Stimulated activated CD8-positive, alpha-beta memory T cell treated with anti-CD3 and anti-CD28 coated beads, Interleukin-15, amount 100 ng/mL, for 24 hours (primary cell): ENCODE measurements around the gene NEDD4.
"Not testable (repeated sequence)": the region's sequence is repeated elsewhere in the genome, so short reads cannot be mapped to it uniquely, and the experiment has no call there.

Experiments used
- DNase-seq: peaks from one replicate; pipeline ENCODE4 v3.0.0-alpha.2; 2020; ENCODE audit warnings: low read depth

Gene NEDD4

GRCh38 chr15:55824857-55825613, 168.4 kb downstream of the NEDD4 start:
- DNase-seq = no peak

- no peak for DNase-seq
These were observed 169.6 kb downstream of the NEDD4 start for GRCh38 chr15:55823699-55824340.

GRCh38 chr15:55823191-55823670, 170.2 kb downstream of the NEDD4 start:
- no peak for DNase-seq

DNA sequence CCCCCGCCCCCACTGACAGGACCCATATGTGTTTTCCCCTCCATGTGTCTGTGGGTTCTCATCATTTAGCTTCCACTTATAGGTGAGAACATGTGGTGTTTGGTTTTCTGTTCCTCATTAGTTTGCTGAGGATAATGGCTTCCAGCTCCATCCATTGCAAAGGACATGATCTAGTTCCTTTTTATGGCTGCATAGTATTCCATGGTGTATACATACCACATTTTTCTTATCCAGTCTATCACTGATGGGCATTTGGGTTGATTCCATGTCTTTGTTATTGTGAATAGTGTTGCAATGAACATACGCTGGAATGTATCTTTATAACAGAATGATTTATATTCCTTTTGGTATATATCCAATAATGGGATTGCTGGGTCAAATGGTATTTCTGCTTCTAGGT, 171.7 kb downstream of the NEDD4 start:
- not testable (repeated sequence) for DNase-seq

GRCh38 chr15:55820043-55820442, 173.4 kb downstream of the NEDD4 start:
- DNase-seq = no peak

DNA sequence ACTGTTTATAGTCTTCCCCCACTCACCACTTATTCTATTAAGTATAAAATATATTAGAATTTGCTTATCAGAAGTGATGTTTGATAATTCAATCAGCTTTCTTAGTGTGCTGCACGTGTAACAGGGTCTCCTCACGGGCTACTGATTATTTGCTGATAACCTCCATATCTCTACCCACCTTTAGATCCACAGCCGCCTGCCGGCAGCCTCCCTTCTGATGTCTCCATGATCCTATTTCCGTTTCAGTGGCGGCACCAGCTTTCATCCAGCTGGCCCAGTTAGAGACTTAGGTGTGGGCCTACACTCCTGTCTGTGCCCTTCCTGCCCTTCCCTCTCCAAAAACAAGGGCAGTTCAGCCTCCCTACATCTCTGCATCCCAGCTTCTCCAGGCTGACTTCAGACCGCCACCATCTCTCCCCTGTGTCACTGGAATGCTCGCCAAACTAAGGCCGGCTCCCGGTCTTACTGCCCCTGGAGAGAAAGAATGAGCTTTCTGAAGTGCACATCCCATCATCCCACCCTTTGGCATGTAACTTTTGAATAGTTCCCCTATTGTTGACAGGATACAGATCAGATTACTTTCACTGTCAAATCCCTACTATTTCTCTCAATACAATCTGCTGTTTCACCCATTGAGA, 173.9 kb downstream of the NEDD4 start:
- no peak for DNase-seq

- DNase-seq = no peak
These were observed 177.4 kb downstream of the NEDD4 start for GRCh38 chr15:55816017-55816416.

DNA sequence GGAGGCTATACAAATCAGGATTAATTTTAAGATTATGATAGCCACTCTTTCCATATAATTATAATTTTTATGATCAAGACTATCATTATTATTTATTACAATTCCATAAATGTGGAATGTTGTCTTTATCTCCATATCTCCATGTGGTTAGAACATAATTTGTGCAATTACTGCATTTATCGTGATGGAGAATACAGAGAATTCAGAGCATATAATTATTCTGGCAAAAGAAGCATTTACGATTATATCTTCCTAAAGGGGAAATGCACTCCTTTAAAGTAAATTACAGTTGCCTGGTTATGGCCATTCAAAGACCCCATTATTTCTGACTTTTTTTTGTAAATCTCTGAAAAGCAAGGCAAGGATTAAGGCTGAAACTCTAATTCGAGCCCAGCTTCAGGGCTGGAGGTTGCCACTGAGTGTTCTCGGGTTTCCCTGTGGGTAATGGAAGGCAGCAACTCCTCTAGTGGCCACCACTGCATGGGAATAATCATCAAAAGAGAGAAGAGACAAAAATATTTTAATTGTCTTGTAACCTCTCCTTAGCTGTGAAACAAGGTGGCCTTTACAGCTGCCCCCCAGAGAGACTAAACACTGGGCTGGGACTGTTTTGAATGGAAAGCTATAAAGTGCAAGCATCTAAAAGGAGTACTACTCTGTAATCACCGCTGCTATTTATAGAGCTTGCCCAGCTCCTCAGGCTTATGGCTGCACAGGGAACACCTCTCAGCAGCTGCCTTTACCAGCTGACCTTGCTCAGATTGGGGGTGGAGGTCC, 190.6 kb downstream of the NEDD4 start:
- no peak for DNase-seq

- DNase-seq = no peak
These were observed 193.2 kb downstream of the NEDD4 start for GRCh38 chr15:55800216-55800615.

GRCh38 chr15:55799291-55800212, 193.9 kb downstream of the NEDD4 start:
- no peak for DNase-seq

DNA sequence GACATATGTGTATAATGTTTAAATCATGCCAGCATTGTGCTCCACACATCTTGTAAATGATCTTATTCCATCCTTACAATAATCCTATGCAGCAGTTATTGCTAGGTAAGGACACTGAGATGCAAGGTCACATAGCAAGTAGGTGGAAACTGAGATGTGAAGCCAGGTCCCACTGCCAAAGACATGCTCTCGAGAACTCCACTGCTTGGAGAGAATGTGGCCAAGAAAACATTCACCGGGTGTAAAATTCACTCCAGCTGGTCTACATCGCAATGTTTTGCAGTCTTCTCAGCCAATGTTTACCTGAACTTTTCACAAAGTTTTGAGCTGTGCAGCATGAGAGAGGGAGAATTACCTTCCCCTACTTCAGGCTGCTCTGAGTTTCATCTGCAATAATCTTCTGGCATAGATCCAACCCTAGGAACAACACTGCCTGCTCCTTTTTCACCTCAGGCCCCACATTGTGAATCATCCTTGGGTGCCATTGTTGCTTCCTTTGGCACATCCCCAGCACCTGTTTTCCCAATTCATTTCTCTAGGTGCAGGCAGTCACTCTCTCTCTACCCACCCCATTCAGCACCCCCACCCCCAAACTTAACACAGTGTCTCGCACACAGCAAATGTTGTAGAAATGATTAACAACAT, 197.0 kb downstream of the NEDD4 start:
- DNase-seq = no peak

DNA sequence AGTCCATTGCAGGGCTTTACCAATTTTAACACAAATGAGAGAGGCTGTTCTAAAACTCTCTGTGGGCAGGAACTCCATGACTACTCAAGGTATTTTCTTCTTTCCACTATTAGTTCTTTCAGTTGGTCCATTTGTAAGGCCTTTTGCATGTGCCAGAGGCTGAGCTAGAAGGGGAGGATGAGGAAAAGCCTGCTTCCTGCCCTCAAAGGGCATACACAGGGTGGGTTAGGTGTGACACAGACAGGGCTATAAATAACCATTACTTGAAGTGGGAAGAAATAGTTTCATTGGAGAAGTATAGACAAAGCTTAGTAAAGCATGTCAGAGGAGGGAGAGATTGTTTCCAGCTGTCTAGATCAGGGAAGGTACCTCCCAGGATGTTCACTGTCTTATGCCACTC, 198.4 kb downstream of the NEDD4 start:
- no peak for DNase-seq

DNA sequence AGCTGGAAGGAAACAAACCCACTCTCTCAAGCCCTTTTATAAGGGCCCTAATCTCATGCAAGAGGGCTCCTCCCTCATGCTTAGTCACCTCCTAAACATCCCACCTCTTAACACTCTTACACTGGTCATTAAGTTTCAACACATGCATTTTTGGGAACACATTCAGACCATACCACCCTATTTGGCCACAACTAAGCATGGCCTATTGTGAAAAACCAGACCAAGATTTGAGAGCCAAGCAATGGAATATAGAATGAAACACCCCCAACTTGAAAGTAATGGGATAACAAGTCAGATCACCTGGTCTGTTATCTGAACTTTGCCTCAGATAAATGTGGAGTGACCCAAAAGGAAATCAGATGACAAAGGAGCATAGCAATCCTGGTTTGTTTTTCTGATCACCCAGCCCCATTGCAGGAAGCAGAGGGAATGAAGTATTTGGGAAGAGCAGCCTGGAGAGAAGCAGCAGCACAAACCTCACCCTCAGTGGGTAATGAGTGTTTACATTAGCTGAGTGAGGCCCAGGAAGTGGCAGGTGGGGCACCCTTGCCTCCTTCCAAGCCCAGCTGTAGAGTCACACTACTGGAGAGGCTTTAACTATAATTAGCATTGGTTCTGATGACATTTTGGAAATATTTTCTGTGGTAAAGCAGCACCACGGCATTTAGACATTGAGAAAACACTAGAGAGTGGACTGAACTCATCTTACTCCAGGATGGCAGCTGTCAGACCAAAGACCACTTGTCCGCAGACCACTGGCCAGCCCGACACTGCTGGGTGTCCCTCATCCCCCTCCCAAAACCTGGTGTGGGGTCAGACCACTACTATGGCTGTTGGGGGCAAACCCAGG, 201.6 kb downstream of the NEDD4 start:
- no peak for DNase-seq

DNA sequence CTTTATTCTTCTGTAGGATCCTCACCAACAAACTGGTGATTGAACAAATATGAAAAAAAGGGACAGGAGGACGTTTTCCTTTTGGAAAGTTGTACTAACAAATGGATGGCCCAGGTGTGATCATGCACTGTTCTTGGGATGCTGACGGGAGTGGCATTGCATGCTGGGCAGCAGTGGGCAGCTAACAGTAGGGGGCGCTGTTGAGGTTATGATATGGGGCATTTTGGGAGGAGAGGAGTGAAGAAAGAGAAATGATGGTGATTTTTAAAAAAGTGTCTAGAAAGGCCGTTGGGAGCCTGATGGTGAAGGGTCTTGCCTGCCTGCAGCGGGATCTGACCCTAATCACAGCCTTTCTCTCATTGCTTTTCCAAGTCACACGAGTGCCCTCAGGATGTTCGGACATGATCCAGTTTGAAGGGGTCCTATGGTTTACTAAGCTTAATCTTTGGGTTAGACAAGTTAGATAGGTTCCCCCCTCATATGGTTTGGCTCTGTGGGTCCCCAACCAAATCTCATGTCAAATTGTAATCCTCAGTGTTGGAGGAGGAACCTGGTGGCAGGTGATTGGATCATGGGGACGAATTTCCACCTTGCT, 204.2 kb downstream of the NEDD4 start:
- peak; percentile 35 for DNase-seq

GRCh38 chr15:55786341-55786740, 207.1 kb downstream of the NEDD4 start:
- DNase-seq = no peak

DNA sequence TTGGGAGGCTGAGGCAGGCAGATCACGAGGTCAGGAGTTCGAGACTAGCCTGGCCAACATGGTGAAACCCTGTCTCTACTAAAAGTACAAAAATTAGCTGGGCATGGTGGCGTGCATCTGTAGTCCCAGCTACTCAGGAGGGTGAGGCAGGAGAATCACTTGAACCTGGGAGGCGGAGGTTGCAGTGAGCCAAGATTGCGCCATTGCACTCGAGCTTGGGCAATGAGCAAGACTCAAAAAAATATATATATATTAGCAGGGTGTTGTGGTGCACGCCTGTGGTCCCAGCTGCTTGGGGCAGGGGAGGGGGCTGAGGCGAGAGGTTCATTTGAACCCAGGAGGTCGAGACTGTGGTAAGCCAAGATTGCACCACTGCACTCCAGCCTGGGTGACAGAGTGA, 207.8 kb downstream of the NEDD4 start:
- not testable (repeated sequence) for DNase-seq

GRCh38 chr15:55784286-55784685, 209.1 kb downstream of the NEDD4 start:
- no peak for DNase-seq

DNA sequence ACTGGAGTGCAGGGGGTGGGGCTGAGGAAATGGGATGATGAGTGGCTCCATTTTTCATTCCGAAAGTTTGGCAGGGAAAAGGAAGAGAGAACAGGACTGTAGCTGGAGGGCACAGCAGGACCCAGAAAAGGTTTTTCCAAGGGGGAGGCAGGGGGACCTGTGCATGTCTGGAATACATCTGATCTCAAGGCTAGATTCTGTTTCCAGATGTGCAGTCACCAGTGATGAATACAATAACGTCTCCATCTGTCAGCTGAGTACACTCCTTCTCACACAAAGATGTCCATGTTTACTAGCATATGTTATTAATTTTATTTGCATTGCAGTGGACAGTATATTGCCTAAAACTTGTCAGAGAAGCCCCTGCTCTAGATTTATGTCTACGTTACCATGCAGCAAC, 210.5 kb downstream of the NEDD4 start:
- no peak for DNase-seq

DNA sequence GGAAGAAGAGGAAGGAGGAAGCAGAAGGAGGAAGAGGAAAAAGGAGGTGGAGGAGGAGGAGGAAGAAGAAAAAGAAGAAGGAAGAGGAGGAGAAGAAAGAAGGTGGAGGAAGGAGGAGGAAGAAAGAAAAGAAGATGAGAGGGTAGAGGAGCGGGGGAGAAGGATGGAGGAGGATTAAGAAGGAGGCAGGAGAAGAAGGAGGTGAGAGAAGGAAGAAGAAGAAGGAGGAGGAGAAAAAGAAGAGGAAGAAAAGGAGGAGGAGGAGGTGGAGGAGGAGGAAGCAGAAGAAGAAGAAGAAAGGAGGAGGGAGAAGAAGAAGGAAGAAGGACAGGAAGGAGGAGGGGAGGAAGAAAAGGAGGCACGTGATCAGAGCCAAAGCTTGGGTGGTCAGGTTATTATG, 213.1 kb downstream of the NEDD4 start:
- no peak for DNase-seq
